DOHH2 (cell line): Measurements from ENCODE around the gene FCRL2.

Source experiments
- H3F3A ChIP-seq: fragments of 200-600 bp; sonication (generic), shearing (Covaris generic); 2 replicates; pipeline ENCODE4 v1.6.0; 2016; ENCODE audit warnings: antibody characterized with exemption, mild to moderate bottlenecking; ENCODE audit not compliant: control insufficient read depth, insufficient read depth
- H3K27ac ChIP-seq: fragments of 200-600 bp; sonication (generic); 2 replicates; pipeline ENCODE4 v1.5.1; 2014; ENCODE audit warnings: low read depth, mild to moderate bottlenecking, low read length, moderate library complexity
- H3K27me3 ChIP-seq: fragments of 200-600 bp; sonication (generic); 2 replicates; pipeline ENCODE4 v1.6.1; 2014; ENCODE audit warnings: mild to moderate bottlenecking, low read length, mixed read lengths; ENCODE audit not compliant: control insufficient read depth
- H3K36me3 ChIP-seq: fragments of 200-600 bp; sonication (generic); 2 replicates; pipeline ENCODE4 v1.6.1; 2014; ENCODE audit warnings: mild to moderate bottlenecking, low read length, moderate library complexity, mixed read lengths; ENCODE audit not compliant: control insufficient read depth
- H3K4me1 ChIP-seq: fragments of 200-600 bp; sonication (generic); 2 replicates; pipeline ENCODE4 v1.6.1; 2014; ENCODE audit warnings: mild to moderate bottlenecking, low read length, mixed read lengths; ENCODE audit not compliant: control insufficient read depth
- H3K4me2 ChIP-seq: fragments of 200-600 bp; sonication (generic); 2 replicates; pipeline ENCODE4 v1.6.0; 2014; ENCODE audit warnings: mild to moderate bottlenecking, low read length, moderate library complexity
- H3K4me3 ChIP-seq: fragments of 200-600 bp; sonication (generic); 2 replicates; pipeline ENCODE4 v1.5.1; 2014; ENCODE audit warnings: mild to moderate bottlenecking, low read length, mixed read lengths
- H3K79me2 ChIP-seq: fragments of 200-600 bp; sonication (generic); 2 replicates; pipeline ENCODE4 v1.6.1; 2014; ENCODE audit warnings: mild to moderate bottlenecking, low read length, mixed read lengths; ENCODE audit not compliant: control insufficient read depth
- H3K9me2 ChIP-seq: fragments of 200-600 bp; sonication (generic); replicated peaks from 2 replicates; pipeline ENCODE4 v1.6.1; 2014; ENCODE audit warnings: mild to moderate bottlenecking, low read length, mixed read lengths; ENCODE audit not compliant: control insufficient read depth
- H3K9me3 ChIP-seq: fragments of 200-600 bp; sonication (generic); 2 replicates; pipeline ENCODE4 v1.6.1; 2014; ENCODE audit warnings: antibody characterized with exemption, low read length, mixed read lengths; ENCODE audit not compliant: control insufficient read depth, insufficient read depth
- H4K20me1 ChIP-seq: fragments of 200-600 bp; sonication (generic); 2 replicates; pipeline ENCODE4 v1.6.0; 2014; ENCODE audit warnings: low read depth, mild to moderate bottlenecking, antibody characterized with exemption, low read length, moderate library complexity; ENCODE audit not compliant: control insufficient read depth, insufficient read depth
- EZH2phosphoT487 ChIP-seq: fragments of 200-600 bp; sonication (generic); IDR thresholded peaks from 2 replicates; pipeline ENCODE4 v1.6.1; 2017; ENCODE audit warnings: borderline replicate concordance, mild to moderate bottlenecking, antibody characterized with exemption, low read length, moderate library complexity, mixed read lengths
- TF ChIP-seq, protein P1 (sequence below): fragments of 200-600 bp; sonication (generic); IDR thresholded peaks from one replicate; pipeline ENCODE4 v1.5.1; 2014; ENCODE audit warnings: antibody characterized with exemption, mild to moderate bottlenecking, low read depth, low read length; ENCODE audit not compliant: poor library complexity, severe bottlenecking

Gene FCRL2

DNA sequence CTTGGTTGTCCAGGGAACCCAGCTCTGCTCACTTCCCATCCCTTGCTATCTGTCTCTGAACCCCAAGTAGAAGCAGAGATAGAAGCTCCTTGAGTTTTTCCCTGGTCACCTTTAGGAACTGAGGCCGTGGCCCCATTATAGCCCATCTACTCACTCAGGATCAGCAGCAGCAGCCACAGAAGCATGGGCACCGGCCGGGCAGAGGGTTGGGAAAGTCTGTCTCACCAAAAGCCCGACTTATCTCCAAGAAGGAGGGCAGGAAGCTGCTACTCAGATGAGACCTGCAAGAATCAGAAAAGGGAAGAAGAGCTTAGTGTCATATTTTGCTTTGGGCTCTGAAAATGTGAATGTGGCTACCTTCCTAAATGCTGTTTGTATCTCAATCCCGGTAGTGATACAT is 76.6 kb downstream of the FCRL2 start:
- H3K4me2 ChIP-seq: peak overlapping the region; percentile 45

DNA sequence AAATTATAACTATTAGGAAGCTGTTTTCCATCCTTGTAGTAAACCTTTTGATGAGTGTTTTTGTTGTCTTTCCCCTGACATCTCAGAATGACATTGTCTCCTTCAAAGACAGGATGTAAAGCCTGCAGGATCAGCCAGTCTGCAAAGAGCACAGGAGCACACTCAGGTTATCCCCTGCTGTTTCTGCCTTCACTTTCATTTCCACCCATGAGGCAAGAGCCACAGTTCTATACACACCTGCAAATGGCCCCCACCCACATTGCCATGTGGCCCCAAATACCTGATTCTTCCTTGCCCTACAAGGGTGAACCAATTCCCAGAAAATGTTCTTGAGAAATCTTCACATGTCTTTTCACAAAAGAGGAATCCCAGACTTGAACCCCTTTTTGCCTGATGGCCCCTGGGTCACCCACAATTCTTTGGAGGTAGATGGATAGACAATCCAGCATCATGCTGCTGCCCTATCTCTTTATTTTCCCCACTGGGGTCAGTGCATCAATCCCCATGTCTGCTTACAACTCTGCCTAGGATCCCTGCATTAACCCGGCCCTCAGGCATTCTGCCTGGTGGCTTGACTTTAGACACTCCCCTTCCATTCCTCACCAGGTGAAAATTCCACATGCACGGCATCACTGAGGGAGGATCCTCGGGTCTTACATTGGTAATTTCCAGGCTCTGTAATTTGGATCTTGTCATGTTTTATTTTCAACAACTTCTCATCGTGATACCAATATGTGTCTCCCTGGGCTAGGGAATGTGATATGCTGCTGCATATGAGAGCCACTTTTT is 79.0 kb downstream of the FCRL2 start:
- Histone ChIP-seq H3K9me2 (no peaks in the 10 kb centered on the region), H3K4me1 (peaks cover 64% of the 10 kb centered on the region), H3K79me2 (no peaks in the 10 kb centered on the region), H3K4me2 (peak overlapping the region; percentile 23), H3K36me3 (no peaks in the 10 kb centered on the region), H3K27me3 (no peaks in the 10 kb centered on the region), H3K9me3 (no peaks in the 10 kb centered on the region), H4K20me1 (no peaks in the 10 kb centered on the region), H3K27ac (no peak overlapping the region), H3K4me3 (no peak overlapping the region), H3F3A (peaks cover 14% of the 10 kb centered on the region)
- TF ChIP-seq EZH2phosphoT487: no peak
- TF ChIP-seq, protein P1, sequence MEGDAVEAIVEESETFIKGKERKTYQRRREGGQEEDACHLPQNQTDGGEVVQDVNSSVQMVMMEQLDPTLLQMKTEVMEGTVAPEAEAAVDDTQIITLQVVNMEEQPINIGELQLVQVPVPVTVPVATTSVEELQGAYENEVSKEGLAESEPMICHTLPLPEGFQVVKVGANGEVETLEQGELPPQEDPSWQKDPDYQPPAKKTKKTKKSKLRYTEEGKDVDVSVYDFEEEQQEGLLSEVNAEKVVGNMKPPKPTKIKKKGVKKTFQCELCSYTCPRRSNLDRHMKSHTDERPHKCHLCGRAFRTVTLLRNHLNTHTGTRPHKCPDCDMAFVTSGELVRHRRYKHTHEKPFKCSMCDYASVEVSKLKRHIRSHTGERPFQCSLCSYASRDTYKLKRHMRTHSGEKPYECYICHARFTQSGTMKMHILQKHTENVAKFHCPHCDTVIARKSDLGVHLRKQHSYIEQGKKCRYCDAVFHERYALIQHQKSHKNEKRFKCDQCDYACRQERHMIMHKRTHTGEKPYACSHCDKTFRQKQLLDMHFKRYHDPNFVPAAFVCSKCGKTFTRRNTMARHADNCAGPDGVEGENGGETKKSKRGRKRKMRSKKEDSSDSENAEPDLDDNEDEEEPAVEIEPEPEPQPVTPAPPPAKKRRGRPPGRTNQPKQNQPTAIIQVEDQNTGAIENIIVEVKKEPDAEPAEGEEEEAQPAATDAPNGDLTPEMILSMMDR: no peak

More for the DNA sequence above, 76.6 kb downstream of the FCRL2 start:
- peak overlapping the region; percentile 23 for H3K4me3 ChIP-seq
- 0 out of 2 replicates have a peak overlapping the region, but pooled peaks have one; percentile 5 for H3K27ac ChIP-seq
- H3K9me3 ChIP-seq: no peaks in the 10 kb centered on the region
- no peaks in the 10 kb centered on the region for H3K36me3 ChIP-seq
- H3K9me2 ChIP-seq: no peaks in the 10 kb centered on the region
- peaks cover 82% of the 10 kb centered on the region for H3K4me1 ChIP-seq
- no peaks in the 10 kb centered on the region for H3K27me3 ChIP-seq
- TF ChIP-seq, protein P1: no peak
- no peak for TF ChIP-seq EZH2phosphoT487
- H3K79me2 ChIP-seq: no peaks in the 10 kb centered on the region
- peaks cover 14% of the 10 kb centered on the region for H3F3A ChIP-seq
- H4K20me1 ChIP-seq: no peaks in the 10 kb centered on the region

DNA sequence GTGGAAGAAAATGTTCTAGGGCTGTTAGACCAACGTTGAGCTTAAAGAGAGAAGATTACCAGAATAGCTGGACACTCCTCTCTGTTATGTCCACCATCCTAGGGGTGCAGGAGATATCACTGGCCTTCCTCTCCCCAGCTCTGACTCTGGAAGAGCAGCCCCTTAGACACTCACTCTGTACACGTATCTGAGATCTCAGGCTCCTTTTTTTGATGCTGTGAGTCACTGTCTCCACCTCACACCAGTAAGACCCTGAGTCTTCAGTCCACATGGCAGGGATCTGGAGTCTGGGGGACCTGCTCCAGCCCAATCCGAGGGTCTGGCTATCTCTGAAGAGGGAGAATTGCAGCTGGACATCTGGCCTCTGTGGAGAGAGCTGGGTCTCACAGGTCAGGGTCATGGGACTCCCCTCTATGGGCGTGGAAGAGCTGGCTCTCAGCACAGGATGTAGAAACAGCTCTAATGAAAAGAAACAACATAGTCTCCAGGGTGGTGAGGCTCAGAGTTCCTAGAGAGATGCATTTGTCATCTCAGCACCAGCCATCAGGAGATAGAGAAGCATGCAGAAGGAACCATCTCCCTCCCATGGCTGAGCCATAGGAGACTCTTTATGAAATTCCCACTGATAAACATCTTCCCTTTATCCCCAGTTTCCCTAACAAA is 79.8 kb downstream of the FCRL2 start:
- Histone ChIP-seq H3K4me1 (peaks cover 55% of the 10 kb centered on the region), H3K9me2 (no peaks in the 10 kb centered on the region), H3K79me2 (no peaks in the 10 kb centered on the region), H3K4me3 (no peak overlapping the region), H3K27me3 (no peaks in the 10 kb centered on the region), H3K36me3 (no peaks in the 10 kb centered on the region), H3F3A (peaks cover 14% of the 10 kb centered on the region), H3K27ac (no peak overlapping the region), H3K4me2 (peak overlapping the region; percentile 23; the same call in 1 of the 2 replicates), H3K9me3 (no peaks in the 10 kb centered on the region), H4K20me1 (no peaks in the 10 kb centered on the region)
- TF ChIP-seq EZH2phosphoT487: no peak
- TF ChIP-seq, protein P1: no peak
